Esophagus (tissue), 2 donors: ENCODE data around the gene ANKRD42. TPM values are rescaled to one million over a fixed set of nuclear protein-coding genes. Genes with fewer than 3 reads are reported as not detected.
"Not testable (repeated sequence)": the region's sequence is repeated elsewhere in the genome, so short reads cannot be mapped to it uniquely, and the experiment has no call there.

Experiments
- H3K27ac ChIP-seq, 2 donors: one replicate each; pipeline ENCODE4 v1.5.1; 2013; ENCODE audit warnings: low read depth in 2 of 2, mild to moderate bottlenecking in 2 of 2, inconsistent platforms in 1 of 2, low read length in 1 of 2, moderate library complexity in 1 of 2
- H3K27me3 ChIP-seq, 2 donors: one replicate each; pipeline ENCODE4 v1.6.1; 2013; ENCODE audit warnings: low read length in 2 of 2, control low read depth in 1 of 2, mild to moderate bottlenecking in 1 of 2; ENCODE audit not compliant: insufficient read depth in 2 of 2, control insufficient read depth in 1 of 2
- H3K36me3 ChIP-seq, 2 donors: one replicate each; pipeline ENCODE4 v1.6.1; 2013; ENCODE audit warnings: low read length in 1 of 2; ENCODE audit not compliant: control insufficient read depth in 2 of 2, insufficient read depth in 2 of 2
- H3K4me1 ChIP-seq, 2 donors: one replicate each; pipeline ENCODE4 v1.6.1; 2013; ENCODE audit warnings: low read length in 1 of 2; ENCODE audit not compliant: control insufficient read depth in 2 of 2, insufficient read depth in 2 of 2
- H3K4me3 ChIP-seq, 2 donors: one replicate each; pipeline ENCODE4 v1.5.1; 2013; ENCODE audit warnings: low read length in 2 of 2, mild to moderate bottlenecking in 2 of 2, low read depth in 1 of 2, moderate library complexity in 1 of 2
- H3K9me3 ChIP-seq, 2 donors: one replicate each; pipeline ENCODE4 v1.6.1; 2013; ENCODE audit warnings: mild to moderate bottlenecking in 2 of 2, low read depth in 1 of 2, low read length in 1 of 2, moderate library complexity in 1 of 2; ENCODE audit not compliant: control insufficient read depth in 2 of 2, insufficient read depth in 1 of 2
- WGBS, 2 donors: extraction: QIAGEN DNeasy Blood & Tissue Kit; methylation state at CpG; one replicate each; pipeline ENCODE4 v1.1.7; 2013; 5-methylcytosine and 5-hydroxymethylcytosine counted together
- polyA plus RNA-seq, 2 donors: library from polyadenylated mRNA; stranded (reverse); fragments of 200-250 nt; gene quantifications; one replicate each; pipeline ENCODE4 v1.2.3, GENCODE V29; 2013
- donor health status: healthy with polysubstance abuse.
- donor health status: Bipolar disorder and iron deficiency.

ANKRD42 gene
- polyA plus RNA-seq, 2 donors = 2.2 to 3.1 TPM

- H3K4me3 ChIP-seq = no peak overlapping the region
- H3K9me3 ChIP-seq = no peaks in the 10 kb centered on the region
- H3K4me1 ChIP-seq = no peaks in the 10 kb centered on the region
- H3K36me3 ChIP-seq = peaks cover 0 to 4% of the 10 kb centered on the region in 2 donors
- WGBS, 2 donors = 94 to 95% methylated on average over 3 of the region's 3 CpGs
- H3K27ac ChIP-seq = no peak overlapping the region
- no peaks in the 10 kb centered on the region for H3K27me3 ChIP-seq
Observed at GRCh38 chr11:83255366-83255765, 61.9 kb downstream of the ANKRD42 start.

- Histone ChIP-seq H3K4me1 (no peaks in the 10 kb centered on the region), H3K27ac (peak overlapping the region; percentile 30 to 49), H3K9me3 (no peaks in the 10 kb centered on the region), H3K27me3 (no peaks in the 10 kb centered on the region), H3K4me3 (no peak overlapping the region), H3K36me3 (peaks cover 0 to 4% of the 10 kb centered on the region in 2 donors)
- WGBS, 2 donors = 55 to 58% methylated on average over 3 of the region's 3 CpGs
Observed at GRCh38 chr11:83256602-83257340, 63.3 kb downstream of the ANKRD42 start.

- Histone ChIP-seq H3K4me3 (no peak overlapping the region), H3K27ac (peak overlapping the region in 1 of 2 donors; percentile 2), H3K9me3 (no peaks in the 10 kb centered on the region), H3K27me3 (no peaks in the 10 kb centered on the region), H3K36me3 (peaks cover 0 to 4% of the 10 kb centered on the region in 2 donors), H3K4me1 (no peaks in the 10 kb centered on the region)
- 88 to 94% methylated on average over 3 of the region's 3 CpGs for WGBS, 2 donors
Observed at GRCh38 chr11:83257761-83258168, 64.3 kb downstream of the ANKRD42 start.

GRCh38 chr11:83259559-83259958 is 66.0 kb downstream of the ANKRD42 start:
- Histone ChIP-seq H3K4me3 (no peak overlapping the region), H3K36me3 (peaks cover 0 to 4% of the 10 kb centered on the region in 2 donors), H3K9me3 (no peaks in the 10 kb centered on the region), H3K27ac (no peak overlapping the region), H3K4me1 (no peaks in the 10 kb centered on the region), H3K27me3 (no peaks in the 10 kb centered on the region)
- WGBS, 2 donors = 90 to 94% methylated on average over 1 of the region's 1 CpG

- Histone ChIP-seq H3K9me3 (no peaks in the 10 kb centered on the region), H3K36me3 (peaks cover 0 to 5% of the 10 kb centered on the region in 2 donors), H3K27ac (no peak overlapping the region), H3K27me3 (no peaks in the 10 kb centered on the region), H3K4me1 (no peaks in the 10 kb centered on the region), H3K4me3 (no peak overlapping the region)
- 88 to 98% methylated on average over 1 of the region's 1 CpG for WGBS, 2 donors
Observed at GRCh38 chr11:83265331-83265730, 71.8 kb downstream of the ANKRD42 start.

- WGBS, 2 donors = 57 to 74% methylated on average over 2 of the region's 2 CpGs
- H3K4me1 ChIP-seq, H3K27me3 ChIP-seq, H3K9me3 ChIP-seq, H3K36me3 ChIP-seq, H3K4me3 ChIP-seq, H3K27ac ChIP-seq: not testable (repeated sequence)
Observed at GRCh38 chr11:83269080-83269479, 75.6 kb downstream of the ANKRD42 start.

- H3K36me3 ChIP-seq, H3K27me3 ChIP-seq, H3K4me3 ChIP-seq, H3K4me1 ChIP-seq, H3K9me3 ChIP-seq, H3K27ac ChIP-seq: not testable (repeated sequence)
- 97 to 98% methylated on average over 5 of the region's 5 CpGs for WGBS, 2 donors
Observed at GRCh38 chr11:83271734-83272133, 78.2 kb downstream of the ANKRD42 start.

GRCh38 chr11:83272627-83273026 is 79.1 kb downstream of the ANKRD42 start:
- Histone ChIP-seq H3K36me3 (peaks cover 0 to 4% of the 10 kb centered on the region in 2 donors), H3K4me1 (no peaks in the 10 kb centered on the region), H3K4me3 (no peak overlapping the region), H3K27me3 (no peaks in the 10 kb centered on the region), H3K27ac (no peak overlapping the region), H3K9me3 (no peaks in the 10 kb centered on the region)

- whole genome bisulfite sequencing, 2 donors = 88 to 90% methylated on average over 8 of the region's 8 CpGs
- Histone ChIP-seq H3K4me3 (no peak overlapping the region), H3K9me3 (no peaks in the 10 kb centered on the region), H3K27me3 (no peaks in the 10 kb centered on the region), H3K36me3 (peaks cover 1 to 4% of the 10 kb centered on the region in 2 donors), H3K4me1 (no peaks in the 10 kb centered on the region), H3K27ac (no peak overlapping the region)
Observed at GRCh38 chr11:83275888-83276641, 82.6 kb downstream of the ANKRD42 start.

GRCh38 chr11:83278351-83278750 is 84.8 kb downstream of the ANKRD42 start:
- Histone ChIP-seq H3K27ac (no peak overlapping the region), H3K4me3 (no peak overlapping the region), H3K27me3 (no peaks in the 10 kb centered on the region), H3K9me3 (no peaks in the 10 kb centered on the region), H3K4me1 (no peaks in the 10 kb centered on the region), H3K36me3 (peaks cover 2 to 4% of the 10 kb centered on the region in 2 donors)
